ENCODE measurements around the gene LARGE1. TPM values are rescaled to one million over a fixed set of nuclear protein-coding genes. Genes with fewer than 3 reads are reported as not detected.

The LARGE1 gene
- polyA plus RNA-seq, 5 donors, result 25.2 to 39.4 (median 31.5) TPM

- DNase-seq, result no peak
Measured at GRCh38 chr22:33728847-33729246, 191.4 kb downstream of the LARGE1 start.

GRCh38 chr22:33726294-33726734 lies 194.0 kb downstream of the LARGE1 start:
- DNase-seq, result no peak

GRCh38 chr22:33723915-33724314 lies 196.4 kb downstream of the LARGE1 start:
- no peak for DNase-seq

- no peak for DNase-seq
Measured at GRCh38 chr22:33722816-33723215, 197.5 kb downstream of the LARGE1 start.

- DNase-seq, result no peak
Measured at GRCh38 chr22:33720166-33720878, 200.0 kb downstream of the LARGE1 start.

GRCh38 chr22:33717694-33718396 lies 202.4 kb downstream of the LARGE1 start:
- no peak for DNase-seq

- no peak for DNase-seq
Measured at GRCh38 chr22:33715237-33715985, 204.9 kb downstream of the LARGE1 start.

GRCh38 chr22:33710326-33710725 lies 209.9 kb downstream of the LARGE1 start:
- DNase-seq, result no peak

- DNase-seq, result no peak
Measured at GRCh38 chr22:33707581-33707980, 212.7 kb downstream of the LARGE1 start.

GRCh38 chr22:33706100-33706499 lies 214.2 kb downstream of the LARGE1 start:
- DNase-seq, result no peak

- DNase-seq, result no peak
Measured at GRCh38 chr22:33699176-33699575, 221.1 kb downstream of the LARGE1 start.

GRCh38 chr22:33697640-33698039 lies 222.6 kb downstream of the LARGE1 start:
- DNase-seq, result no peak

- DNase-seq, result no peak
Measured at GRCh38 chr22:33691057-33691630, 229.1 kb downstream of the LARGE1 start.

GRCh38 chr22:33688903-33689302 lies 231.4 kb downstream of the LARGE1 start:
- DNase-seq, result no peak

GRCh38 chr22:33687464-33687863 lies 232.8 kb downstream of the LARGE1 start:
- no peak for DNase-seq

- DNase-seq, result no peak
Measured at GRCh38 chr22:33684087-33684486, 236.2 kb downstream of the LARGE1 start.

- DNase-seq, result no peak
Measured at GRCh38 chr22:33682927-33683326, 237.3 kb downstream of the LARGE1 start.

GRCh38 chr22:33680632-33681031 lies 239.6 kb downstream of the LARGE1 start:
- no peak for DNase-seq

- DNase-seq, result no peak
Measured at GRCh38 chr22:33678523-33678922, 241.8 kb downstream of the LARGE1 start.

- no peak for DNase-seq
Measured at GRCh38 chr22:33677536-33677935, 242.7 kb downstream of the LARGE1 start.

GRCh38 chr22:33674357-33674756 lies 245.9 kb downstream of the LARGE1 start:
- no peak for DNase-seq

GRCh38 chr22:33669746-33670145 lies 250.5 kb downstream of the LARGE1 start:
- DNase-seq, result no peak

Measured in right lung (tissue), 5 donors.